HG02885 (cell line): Measurements from ENCODE around the gene PLSCR5.

ENCODE experiments used
- ATAC-seq: cut with Tn5 transposase; IDR thresholded peaks from one replicate; pipeline ENCODE4 v1.9.1; 2021; ENCODE audit warnings: mild to moderate bottlenecking; ENCODE audit not compliant: unreplicated experiment, poor library complexity

PLSCR5 gene

DNA sequence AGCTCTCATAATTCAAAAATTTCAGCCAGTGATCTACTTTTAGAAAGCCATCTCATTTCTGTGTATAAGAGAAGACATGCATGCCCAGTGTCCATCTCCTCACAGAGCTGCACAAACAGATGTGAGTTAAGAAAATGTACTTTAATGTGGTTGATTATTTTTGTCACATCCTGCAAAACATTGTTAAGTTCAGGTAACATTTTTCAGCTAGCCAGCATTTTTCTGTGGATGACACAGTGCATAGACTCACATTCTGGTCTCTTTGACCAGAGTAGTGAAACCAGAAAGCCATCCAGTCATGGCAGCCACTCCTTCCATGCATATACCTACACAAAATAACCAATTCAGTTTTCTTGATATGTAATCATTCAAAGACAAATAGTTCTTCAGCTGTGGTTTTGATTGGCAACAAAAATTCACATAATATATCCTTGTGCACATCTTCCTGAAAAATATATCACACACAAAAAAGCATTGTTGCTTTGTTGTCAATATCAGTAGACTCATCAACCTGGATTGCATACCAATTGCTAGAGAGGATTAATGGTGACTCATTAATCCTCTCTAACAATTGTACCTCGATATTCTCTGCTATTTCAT, 58.7 kb downstream of the PLSCR5 start:
- no peak for ATAC-seq

DNA sequence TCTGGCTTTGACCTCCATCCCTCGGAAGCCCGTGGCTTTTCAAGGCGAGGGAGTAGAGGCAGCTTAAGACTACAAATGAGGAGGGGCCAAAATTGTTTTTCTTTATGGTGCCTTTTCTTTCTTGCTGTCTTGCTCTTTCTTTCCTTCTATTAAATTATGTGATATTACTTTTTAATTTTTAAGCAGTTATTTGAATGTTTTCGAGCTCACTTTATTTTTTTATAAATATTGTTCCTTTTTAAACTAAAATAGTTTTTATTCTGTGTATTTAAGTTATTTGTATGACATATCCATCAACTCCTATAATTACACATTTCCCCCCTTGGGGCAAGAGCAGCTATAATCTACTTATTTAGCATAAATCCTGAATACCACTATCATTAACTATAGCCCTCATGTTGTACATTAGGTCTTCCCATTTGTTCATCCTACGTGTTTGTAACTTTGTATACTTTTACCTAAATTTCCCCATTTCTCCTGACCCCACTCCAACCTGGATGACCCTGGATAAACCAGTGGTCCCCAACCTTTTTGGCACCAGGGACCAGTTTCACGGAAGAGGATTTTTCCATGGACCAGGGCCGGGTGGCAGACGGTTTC, 60.1 kb downstream of the PLSCR5 start:
- no peak for ATAC-seq

DNA sequence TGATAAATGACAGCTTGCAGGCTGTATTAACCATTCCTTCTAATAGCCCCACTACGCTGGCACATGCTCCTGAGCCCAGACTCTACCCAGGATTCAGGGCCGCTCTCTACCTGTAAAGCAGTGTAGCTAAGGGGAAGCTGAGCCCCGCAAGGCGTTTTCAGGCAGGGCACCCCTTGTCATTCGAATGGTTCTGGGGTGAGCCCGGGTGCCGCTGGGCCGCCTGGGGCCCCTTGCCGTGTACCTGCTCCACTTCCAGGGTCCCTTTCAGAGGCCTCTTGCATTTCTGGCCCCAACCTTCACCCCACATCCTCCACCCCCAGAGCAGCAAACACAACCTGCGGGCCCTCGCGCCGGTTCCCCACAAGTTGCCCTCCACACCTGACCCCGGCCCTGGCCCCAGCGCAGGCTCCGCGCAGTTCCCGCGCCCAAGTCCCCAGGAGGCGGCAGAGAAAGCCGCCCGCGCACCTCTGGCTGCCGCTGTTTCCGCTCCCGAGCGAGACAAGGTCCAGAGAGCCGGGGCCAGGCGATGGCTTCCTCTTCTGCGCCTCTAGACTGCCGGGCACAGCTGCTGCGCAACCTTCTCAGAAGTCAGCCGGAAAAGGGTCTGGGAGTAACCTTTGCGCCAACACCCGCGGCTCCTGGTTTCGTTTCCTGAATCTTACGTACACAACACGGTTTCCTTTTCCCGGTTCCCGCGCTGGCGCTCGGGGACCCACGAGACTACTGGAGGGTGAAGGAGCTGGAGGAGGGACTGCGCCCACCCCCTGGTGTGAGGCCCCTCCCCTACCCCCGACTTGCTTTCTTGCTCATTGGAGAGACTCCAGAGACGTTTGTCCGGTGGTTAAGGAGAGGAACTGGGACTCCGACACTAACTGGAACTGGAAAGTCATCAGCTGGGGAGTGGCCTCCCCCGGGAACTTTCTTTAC, 60.9 kb downstream of the PLSCR5 start, which contains the start of gene PLSCR1:
TSS of gene PLSCR1 (minus strand) at position 606 of the 927 bp plus-strand sequence. CDS start 8,055 bp downstream, outside the sequence.
- ATAC-seq: peak; percentile 85

DNA sequence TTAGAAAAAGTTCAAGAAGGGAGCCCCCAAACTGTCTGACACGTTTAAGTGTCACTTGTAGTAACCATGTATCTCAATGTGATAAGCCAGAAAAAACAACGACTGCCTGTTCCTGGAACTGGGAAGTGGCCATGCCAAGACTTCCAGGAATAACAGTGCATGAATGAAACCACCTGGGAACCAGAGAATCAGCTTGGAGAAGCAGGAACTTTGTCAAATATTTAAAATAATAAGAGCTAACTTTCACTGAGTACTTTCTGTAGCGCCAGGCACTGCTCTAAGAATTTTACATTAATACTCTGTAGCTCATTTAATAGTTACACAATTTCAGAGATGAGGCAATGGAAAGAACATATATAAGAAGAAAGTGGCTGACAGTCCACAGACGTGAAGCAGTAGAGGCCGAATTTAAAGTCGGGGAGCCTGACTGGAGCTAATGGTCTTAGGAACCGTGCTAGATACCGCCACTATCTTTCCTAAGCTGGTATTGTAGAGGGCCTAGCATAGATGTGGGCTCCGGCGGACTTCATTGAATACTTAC, 61.6 kb downstream of the PLSCR5 start:
- ATAC-seq: peak; percentile 16

DNA sequence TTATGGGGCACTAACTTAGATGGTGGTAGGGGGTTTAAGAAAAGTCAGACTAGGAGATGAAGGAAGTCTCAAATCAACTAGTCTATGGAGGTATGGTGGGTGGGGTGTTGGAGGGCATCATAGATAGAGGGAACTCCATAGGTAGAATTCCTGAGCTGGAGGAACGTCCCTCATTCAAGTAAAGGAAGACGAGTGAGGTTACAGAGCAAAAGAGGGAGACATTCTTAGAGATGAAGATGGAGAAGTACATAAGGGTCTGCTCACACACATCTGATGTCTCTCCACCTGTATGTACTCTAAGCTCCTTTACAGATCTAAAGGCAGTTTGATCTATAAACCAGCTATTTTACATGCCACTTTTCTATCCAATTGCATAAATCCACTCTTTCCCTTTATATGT, 62.2 kb downstream of the PLSCR5 start:
- ATAC-seq: no peak

DNA sequence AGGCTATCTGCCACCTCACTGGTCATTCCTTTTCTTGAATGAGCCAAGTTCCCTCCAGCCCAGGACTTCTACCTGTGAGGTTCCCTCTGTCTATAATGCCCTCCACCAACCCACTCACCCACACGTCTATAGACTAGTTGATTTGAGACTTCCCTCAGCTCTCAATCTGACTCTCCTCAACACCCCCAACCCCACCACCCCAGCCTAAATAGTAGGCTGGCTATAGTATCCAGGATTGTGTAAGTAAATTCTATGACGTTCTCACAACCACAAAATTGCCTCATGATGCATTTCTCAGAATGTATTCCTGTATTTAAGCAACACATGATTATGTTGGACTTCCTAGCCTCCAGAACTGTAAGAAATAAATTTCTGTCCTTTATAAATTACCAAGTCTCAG, 63.0 kb downstream of the PLSCR5 start:
- ATAC-seq: no peak

DNA sequence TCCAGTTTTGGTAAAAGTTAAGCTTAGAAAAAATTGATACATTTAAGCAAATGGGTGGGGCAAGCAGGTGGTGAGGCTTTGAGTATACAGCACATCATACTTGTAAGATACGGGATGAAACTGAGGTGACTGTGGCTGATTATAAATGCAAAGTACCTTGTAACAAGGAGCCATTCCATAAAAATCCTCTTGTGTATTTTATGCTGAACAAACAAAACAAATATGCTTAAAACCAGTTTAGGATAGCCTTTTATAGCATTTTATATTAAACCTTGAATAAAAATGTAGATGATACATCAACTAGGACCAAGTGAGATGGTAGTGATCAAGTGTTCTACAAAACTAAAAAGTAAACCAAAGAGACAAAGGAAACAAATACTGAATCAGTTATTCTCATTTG, 64.2 kb downstream of the PLSCR5 start:
- no peak for ATAC-seq

DNA sequence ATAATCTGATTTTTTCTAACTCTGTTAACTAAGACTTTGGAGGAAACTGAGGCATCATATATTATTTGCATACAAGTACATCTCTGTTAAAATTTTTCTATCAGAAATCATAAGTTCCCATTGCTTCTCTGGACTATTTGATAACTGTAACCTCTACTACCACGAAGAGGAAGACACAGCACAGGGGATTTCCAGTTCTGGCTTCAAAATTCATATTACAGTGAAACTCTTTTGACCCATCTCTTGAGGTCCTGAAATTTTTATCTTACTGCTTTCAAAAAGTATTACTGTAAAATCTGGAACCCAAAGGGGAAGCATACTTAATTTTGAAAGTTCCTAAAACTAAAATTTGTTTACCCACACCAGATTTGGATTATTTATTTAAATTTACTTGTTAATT, 64.9 kb downstream of the PLSCR5 start:
- ATAC-seq: peak; percentile 13

DNA sequence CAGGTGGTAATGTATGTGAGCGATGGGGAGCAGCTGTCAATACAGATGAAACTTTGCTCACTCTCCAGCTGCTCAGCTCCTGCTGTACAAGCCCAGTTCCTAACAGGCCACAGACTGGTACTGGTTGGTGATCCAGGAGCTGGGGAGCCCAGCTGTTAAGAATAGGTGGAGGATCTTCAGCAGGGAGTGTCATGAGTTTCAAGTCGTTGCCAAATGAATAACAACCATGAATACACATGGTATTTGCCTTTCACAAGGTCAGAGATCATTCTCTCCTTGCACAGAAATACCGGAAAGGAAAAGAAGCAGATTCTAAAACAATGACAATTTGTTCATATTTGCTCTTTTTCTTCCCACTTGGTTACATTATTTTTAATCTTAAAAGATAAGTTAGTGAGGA, 65.8 kb downstream of the PLSCR5 start:
- ATAC-seq: no peak

DNA sequence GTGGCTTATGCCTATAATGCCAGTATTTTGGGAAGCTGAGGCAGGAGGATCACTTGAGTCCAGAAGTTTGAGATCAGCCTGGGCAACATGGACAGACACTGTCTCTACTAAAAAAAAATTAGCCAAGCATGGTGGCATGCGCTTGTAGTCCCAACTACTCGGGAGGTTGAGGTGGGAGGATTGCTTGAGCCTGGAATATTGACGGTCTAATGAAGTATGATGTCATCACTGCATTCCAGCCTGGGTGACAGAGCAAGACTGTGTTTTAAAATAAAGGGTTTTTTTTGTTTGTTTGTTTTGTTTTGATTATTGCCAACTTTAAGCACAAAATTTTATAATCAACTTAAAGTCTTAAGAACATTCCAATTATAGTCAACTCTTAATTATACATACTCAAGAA, 67.5 kb downstream of the PLSCR5 start:
- no peak for ATAC-seq

DNA sequence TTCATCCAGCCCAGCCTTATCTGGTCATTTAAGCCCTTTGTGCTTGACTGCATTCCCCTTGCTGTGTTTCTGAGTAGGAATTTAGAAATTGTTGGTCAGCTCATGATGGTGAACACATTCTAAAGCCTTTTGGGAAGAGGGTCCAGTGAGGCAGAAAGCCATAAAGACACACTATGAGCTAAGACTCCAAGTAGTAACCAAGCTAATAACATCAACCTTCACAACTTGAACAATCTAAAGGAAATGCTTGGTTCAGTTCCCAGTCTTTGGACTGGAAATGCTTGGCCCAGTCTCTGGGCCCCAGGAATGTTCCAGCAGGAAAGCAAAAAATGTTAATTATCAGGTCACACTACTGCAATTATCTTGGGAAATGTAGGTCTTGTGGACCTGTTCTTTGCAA, 68.5 kb downstream of the PLSCR5 start:
- ATAC-seq: no peak
